ENCODE results near the gene AQP12B. TPM values are rescaled to one million over a fixed set of nuclear protein-coding genes. Genes with fewer than 3 reads are reported as not detected.
"Not testable (repeated sequence)": the region's sequence is repeated elsewhere in the genome, so short reads cannot be mapped to it uniquely, and the experiment has no call there.

Gene AQP12B
- total and polyA plus RNA-seq, 2 donors: not detected

- Histone ChIP-seq H3K4me1 (ENCODE audit: insufficient read depth) (no peaks in the 10 kb centered on the region), H3K27ac (ENCODE audit: low read depth) (no peak overlapping the region), H3K36me3 (ENCODE audit: insufficient read depth) (no peaks in the 10 kb centered on the region), H3K4me3 (ENCODE audit: low read depth, low read length) (no peak overlapping the region)
- DNase-seq (ENCODE audit: extremely low spot score): no peak
- 62% methylated on average over 11 of the region's 11 CpGs for WGBS
Measured at GRCh38 chr2:240689975-240690374, 7.3 kb upstream of the AQP12B start.

GRCh38 chr2:240688553-240688919, 5.9 kb upstream of the AQP12B start:
- Histone ChIP-seq H3K27ac (ENCODE audit: low read depth) (no peak overlapping the region), H3K4me1 (ENCODE audit: insufficient read depth) (no peaks in the 10 kb centered on the region), H3K4me3 (ENCODE audit: low read depth, low read length) (no peak overlapping the region), H3K36me3 (ENCODE audit: insufficient read depth) (no peaks in the 10 kb centered on the region)
- DNase-seq (ENCODE audit: extremely low spot score): no peak
- 95% methylated on average over 9 of the region's 9 CpGs for WGBS

- Histone ChIP-seq H3K36me3 (ENCODE audit: insufficient read depth) (no peaks in the 10 kb centered on the region), H3K4me1 (ENCODE audit: insufficient read depth) (no peaks in the 10 kb centered on the region), H3K4me3 (ENCODE audit: low read depth, low read length) (no peak overlapping the region), H3K27ac (ENCODE audit: low read depth) (no peak overlapping the region)
- DNase-seq (ENCODE audit: extremely low spot score): no peak
- WGBS: 85% methylated on average over 14 of the region's 14 CpGs
Measured at GRCh38 chr2:240687741-240688552, 5.3 kb upstream of the AQP12B start.

GRCh38 chr2:240687045-240687740, 4.5 kb upstream of the AQP12B start:
- WGBS: 72% methylated on average over 20 of the region's 20 CpGs
- H3K27ac ChIP-seq (ENCODE audit: low read depth): no peak overlapping the region
- H3K4me3 ChIP-seq (ENCODE audit: low read depth, low read length): no peak overlapping the region
- DNase-seq (ENCODE audit: extremely low spot score): no peak
- no peaks in the 10 kb centered on the region for H3K4me1 ChIP-seq (ENCODE audit: insufficient read depth)
- H3K36me3 ChIP-seq (ENCODE audit: insufficient read depth): no peaks in the 10 kb centered on the region

- Histone ChIP-seq H3K4me1 (ENCODE audit: insufficient read depth) (no peaks in the 10 kb centered on the region), H3K36me3 (ENCODE audit: insufficient read depth) (no peaks in the 10 kb centered on the region), H3K4me3 (ENCODE audit: low read depth, low read length) (no peak overlapping the region), H3K27ac (ENCODE audit: low read depth) (no peak overlapping the region)
- no peak for DNase-seq (ENCODE audit: extremely low spot score)
- 64% methylated on average over 6 of the region's 6 CpGs for WGBS
Measured at GRCh38 chr2:240686460-240686859, 3.8 kb upstream of the AQP12B start.

GRCh38 chr2:240685771-240686371, 3.2 kb upstream of the AQP12B start:
- no peaks in the 10 kb centered on the region for H3K4me1 ChIP-seq (ENCODE audit: insufficient read depth)
- no peak for DNase-seq (ENCODE audit: extremely low spot score)
- no peak overlapping the region for H3K27ac ChIP-seq (ENCODE audit: low read depth)
- no peak overlapping the region for H3K4me3 ChIP-seq (ENCODE audit: low read depth, low read length)
- no peaks in the 10 kb centered on the region for H3K36me3 ChIP-seq (ENCODE audit: insufficient read depth)
- 60% methylated on average over 10 of the region's 10 CpGs for WGBS

- not testable (repeated sequence) for H3K27ac ChIP-seq (ENCODE audit: low read depth); H3K36me3 ChIP-seq (ENCODE audit: insufficient read depth); DNase-seq (ENCODE audit: extremely low spot score); H3K4me1 ChIP-seq (ENCODE audit: insufficient read depth); H3K4me3 ChIP-seq (ENCODE audit: low read depth, low read length)
- 69% methylated on average over 15 of the region's 15 CpGs for WGBS
Measured at GRCh38 chr2:240683980-240684728, 1.5 kb upstream of the AQP12B start.

- H3K36me3 ChIP-seq (ENCODE audit: insufficient read depth); H3K4me3 ChIP-seq (ENCODE audit: low read depth, low read length); DNase-seq (ENCODE audit: extremely low spot score); H3K27ac ChIP-seq (ENCODE audit: low read depth); H3K4me1 ChIP-seq (ENCODE audit: insufficient read depth): not testable (repeated sequence)
- WGBS: 69% methylated on average over 4 of the region's 15 CpGs
Measured at GRCh38 chr2:240683329-240683979, 769 bp upstream of the AQP12B start.

GRCh38 chr2:240680185-240680584, 2.5 kb downstream of the AQP12B start:
- DNase-seq (ENCODE audit: extremely low spot score); H3K4me3 ChIP-seq (ENCODE audit: low read depth, low read length); H3K27ac ChIP-seq (ENCODE audit: low read depth); H3K36me3 ChIP-seq (ENCODE audit: insufficient read depth); H3K4me1 ChIP-seq (ENCODE audit: insufficient read depth): not testable (repeated sequence)
- 45% methylated on average over 2 of the region's 11 CpGs for WGBS

GRCh38 chr2:240678909-240679308, 3.8 kb downstream of the AQP12B start:
- not testable (repeated sequence) for H3K4me3 ChIP-seq (ENCODE audit: low read depth, low read length); H3K27ac ChIP-seq (ENCODE audit: low read depth); DNase-seq (ENCODE audit: extremely low spot score); H3K36me3 ChIP-seq (ENCODE audit: insufficient read depth); H3K4me1 ChIP-seq (ENCODE audit: insufficient read depth)
- WGBS: no CpG with 5 or more reads among the region's 19 CpGs

GRCh38 chr2:240678043-240678442, 4.6 kb downstream of the AQP12B start:
- H3K4me3 ChIP-seq (ENCODE audit: low read depth, low read length); H3K4me1 ChIP-seq (ENCODE audit: insufficient read depth); H3K27ac ChIP-seq (ENCODE audit: low read depth); DNase-seq (ENCODE audit: extremely low spot score); H3K36me3 ChIP-seq (ENCODE audit: insufficient read depth): not testable (repeated sequence)
- 76% methylated on average over 6 of the region's 14 CpGs for WGBS

GRCh38 chr2:240675345-240675744, 7.3 kb downstream of the AQP12B start:
- not testable (repeated sequence) for DNase-seq (ENCODE audit: extremely low spot score); H3K4me1 ChIP-seq (ENCODE audit: insufficient read depth); H3K27ac ChIP-seq (ENCODE audit: low read depth); H3K4me3 ChIP-seq (ENCODE audit: low read depth, low read length); H3K36me3 ChIP-seq (ENCODE audit: insufficient read depth)
- WGBS: no CpG with 5 or more reads among the region's 24 CpGs

All from urinary bladder (tissue), 4 donors.